Stimulated activated CD8-positive, alpha-beta memory T cell treated with anti-CD3 and anti-CD28 coated beads, Interleukin-7, amount 100 ng/mL, for 4 hours (primary cell): ENCODE data around the gene KRT37.
"Not testable (repeated sequence)": the region's sequence is repeated elsewhere in the genome, so short reads cannot be mapped to it uniquely, and the experiment has no call there.

ENCODE experiments used
- DNase-seq, 2 donors: peaks; one replicate each; pipeline ENCODE4 v3.0.0-alpha.2; 2020; ENCODE audit warnings: low read depth in 2 of 2

Gene KRT37

DNA sequence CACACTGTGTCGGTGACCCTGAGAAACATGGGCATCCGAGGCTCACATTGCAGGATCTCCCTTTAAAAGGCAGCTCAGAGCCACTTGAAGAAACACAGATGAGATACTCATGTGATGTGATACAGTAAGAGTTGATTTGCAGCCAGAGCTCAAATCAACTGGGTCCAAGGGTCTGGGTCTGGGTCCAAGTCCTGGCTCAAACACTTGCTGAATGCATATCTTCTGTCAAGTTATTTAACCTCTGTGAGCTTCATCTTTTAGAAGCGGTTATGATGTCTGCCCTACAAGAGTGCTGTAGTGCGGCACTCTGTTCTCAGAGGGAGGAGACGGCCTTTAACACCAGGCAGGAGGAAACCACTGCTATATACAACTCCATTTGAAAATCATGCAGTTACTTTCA, 10.0 kb upstream of the KRT37 start:
- no peak for DNase-seq

DNA sequence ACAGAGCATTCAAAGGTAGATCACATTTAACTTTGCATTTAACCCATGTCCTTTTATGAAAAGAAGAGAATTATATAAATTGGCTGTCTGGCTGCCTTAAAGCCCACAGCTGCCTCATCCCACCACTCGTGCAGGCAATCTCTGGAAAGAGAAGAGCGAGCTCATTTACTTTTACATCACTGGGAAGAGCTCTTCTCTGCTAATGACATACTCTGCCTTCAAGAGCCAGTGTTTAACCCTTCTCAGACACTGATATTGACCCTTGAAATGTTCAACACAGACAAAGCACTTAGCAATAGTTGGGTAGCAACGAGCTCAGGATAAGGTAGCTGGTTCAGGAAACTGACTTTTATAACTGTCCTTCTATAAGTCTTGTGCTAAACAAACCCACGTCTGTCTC, 9.6 kb upstream of the KRT37 start:
- no peak for DNase-seq

DNA sequence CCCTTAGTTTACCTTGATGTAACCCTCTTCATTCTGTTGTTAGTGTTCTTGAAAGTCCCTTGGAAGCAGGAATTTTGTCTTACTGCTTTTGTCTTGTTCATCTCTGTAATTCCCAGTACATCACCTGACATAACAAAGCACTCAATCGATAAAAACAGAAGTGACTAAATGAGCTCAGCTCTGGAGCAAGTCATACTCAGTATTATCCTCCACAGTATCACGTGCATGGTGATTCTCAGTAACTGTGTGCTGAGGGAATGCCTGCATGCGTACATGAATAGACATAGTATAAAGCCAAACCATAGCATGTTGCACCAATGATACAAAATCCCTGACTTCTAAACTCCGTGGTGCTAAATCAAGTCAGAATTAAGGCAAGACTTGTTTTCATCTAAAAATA, 9.2 kb upstream of the KRT37 start:
- DNase-seq: no peak

DNA sequence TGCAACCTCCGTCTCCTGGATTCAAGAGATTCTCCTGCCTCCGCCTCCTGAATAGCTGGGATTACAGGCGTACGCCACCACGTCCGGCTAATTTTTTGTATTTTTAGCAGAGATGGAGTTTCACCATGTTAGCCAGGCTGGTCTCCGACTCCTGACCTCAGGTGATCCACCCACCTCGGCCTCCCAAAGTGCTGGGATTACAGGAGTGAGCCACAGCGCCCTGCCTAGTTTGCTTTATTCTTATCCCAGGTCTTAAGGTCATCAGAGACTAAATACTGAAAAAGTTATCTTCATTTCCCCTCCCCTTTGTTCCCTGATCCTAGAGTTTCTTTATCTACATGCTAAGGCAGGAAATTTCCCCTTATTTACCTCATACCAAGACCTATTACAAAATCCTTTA, 6.0 kb upstream of the KRT37 start:
- DNase-seq: not testable (repeated sequence)

DNA sequence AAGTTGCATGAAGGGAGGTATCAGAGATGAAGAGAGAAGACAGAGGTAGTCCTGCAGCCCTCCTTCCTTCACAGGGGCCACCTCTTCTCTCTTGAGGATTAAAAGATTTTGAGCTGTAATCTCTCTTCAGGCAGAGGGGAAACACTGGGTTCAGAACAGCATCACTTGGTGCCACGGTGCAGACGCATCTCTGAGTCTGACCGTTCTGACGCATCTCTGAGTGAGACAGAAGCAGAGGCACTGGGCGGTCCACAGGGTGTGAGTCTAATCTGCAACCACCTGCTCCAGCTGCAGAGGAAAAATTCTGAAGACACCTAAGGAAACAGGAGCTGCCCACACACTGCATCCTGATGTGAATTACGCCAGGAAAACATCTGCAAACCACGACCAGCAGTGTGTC, 5.3 kb upstream of the KRT37 start:
- no peak for DNase-seq

DNA sequence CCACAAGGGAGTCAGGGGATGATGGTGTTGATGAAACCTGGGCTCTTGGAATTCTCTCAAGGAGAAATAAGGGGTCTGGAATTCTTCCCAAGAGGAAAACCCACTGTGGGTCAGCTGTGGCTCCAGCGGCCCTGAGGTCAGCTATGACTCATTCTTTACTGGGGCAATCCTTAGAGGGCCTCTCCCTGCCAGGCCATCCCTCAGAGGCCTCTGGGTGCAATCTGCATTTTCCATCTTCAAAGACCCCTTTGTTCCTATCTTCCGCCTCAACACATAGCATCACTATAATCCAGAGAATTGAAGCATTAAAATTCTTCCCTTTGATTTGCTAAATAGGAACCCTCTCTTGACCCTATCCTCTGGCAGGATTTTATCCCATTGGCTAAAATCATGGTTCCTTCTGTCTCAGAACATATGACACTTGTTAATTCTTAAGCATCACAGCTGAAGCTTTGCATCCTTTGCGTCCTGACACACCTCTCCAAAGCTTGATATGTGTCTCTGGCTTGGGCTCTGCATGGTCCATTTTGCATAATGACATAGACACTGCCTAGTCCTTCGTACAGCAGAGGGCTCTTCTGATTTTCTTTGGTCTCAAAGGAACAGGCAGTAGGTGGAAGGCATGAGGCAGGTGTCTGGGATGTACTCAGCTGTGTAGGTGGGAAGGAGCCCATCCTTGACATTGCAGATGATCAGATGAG, 4.4 kb upstream of the KRT37 start:
- DNase-seq: no peak

- not testable (repeated sequence) for DNase-seq
These were observed 1.8 kb downstream of the KRT37 start for GRCh38 chr17:41422586-41422985.

GRCh38 chr17:41421617-41422016, 2.8 kb downstream of the KRT37 start:
- no peak for DNase-seq

DNA sequence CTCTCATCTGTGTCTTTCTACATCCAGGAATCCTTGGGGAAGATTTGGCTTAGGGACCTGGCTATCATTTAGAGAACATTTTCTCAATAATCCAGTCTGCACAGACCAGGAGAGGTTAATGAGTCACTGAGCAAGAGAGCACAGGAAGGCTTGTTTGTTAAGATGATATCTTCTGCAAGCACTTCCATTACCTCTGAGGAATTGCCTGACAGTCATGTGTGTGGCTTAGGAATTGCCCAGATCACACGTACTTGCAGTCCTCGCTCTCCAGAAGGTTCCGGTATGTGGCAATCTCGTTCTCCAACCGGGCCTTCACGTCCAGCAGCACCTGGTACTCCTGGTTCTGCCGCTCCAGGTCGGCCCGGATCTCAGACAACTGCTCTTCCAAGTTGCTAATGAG, 3.3 kb downstream of the KRT37 start:
- no peak for DNase-seq

DNA sequence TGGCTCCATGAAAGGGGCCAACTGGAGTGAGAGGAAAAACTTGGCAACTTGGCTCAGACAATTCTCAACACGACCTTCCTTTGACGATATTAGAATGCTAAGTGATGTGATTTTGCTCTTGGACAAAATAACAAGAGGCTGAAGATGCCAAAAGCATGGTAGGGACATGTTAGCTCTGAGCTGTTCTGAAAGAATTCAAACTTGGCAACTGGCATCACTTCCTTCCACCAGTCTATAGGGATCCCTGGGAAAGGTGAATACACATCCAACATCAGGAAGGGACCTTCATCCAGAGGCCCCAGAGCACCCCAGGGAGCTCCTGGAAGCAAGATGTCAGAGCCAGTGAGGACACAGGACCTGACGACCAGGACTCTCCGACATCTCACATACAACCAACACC, 4.3 kb downstream of the KRT37 start:
- no peak for DNase-seq

- no peak for DNase-seq
These were observed 4.7 kb downstream of the KRT37 start for GRCh38 chr17:41419716-41420115.

- no peak for DNase-seq
These were observed 6.1 kb downstream of the KRT37 start for GRCh38 chr17:41418116-41418860.

DNA sequence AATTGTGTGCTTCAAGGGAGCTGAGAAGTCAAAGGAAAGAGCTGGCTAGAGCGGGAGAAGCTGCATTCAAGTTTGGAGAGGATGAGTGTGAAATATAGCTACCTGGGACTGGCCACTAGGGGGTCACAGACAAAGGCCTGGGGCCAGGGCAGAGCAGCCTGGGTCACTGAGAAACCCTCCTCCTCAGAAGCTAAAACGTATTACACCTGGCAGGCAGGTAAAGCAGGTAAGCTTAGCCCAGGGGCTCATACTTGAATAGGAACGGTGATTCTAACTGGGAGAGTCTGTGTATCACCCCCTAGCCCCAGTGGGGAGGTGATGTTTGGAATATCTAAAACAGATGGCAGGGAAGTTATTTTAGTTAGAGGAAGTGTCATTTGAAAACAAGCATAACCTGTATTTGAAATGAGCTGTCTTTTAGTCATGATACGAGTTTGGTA, 6.8 kb downstream of the KRT37 start:
- no peak for DNase-seq

DNA sequence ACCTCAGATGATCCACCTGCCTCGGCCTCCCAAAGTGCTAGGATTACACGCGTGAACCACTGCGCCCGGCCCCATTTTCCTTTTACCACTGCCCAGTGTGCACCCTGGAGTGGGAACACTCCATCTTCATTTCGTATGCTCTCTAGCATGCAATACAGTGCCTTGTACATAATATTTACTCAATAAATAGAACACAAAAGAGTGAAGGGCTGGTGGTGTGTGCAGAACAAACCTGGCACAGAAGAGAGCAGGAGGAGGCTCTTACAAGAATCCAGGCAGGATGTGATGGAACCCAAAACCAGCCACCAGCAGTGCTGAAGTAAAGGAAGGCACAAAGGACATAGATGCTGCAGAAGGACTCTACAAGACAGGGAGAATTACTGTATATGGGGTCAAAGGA, 7.3 kb downstream of the KRT37 start:
- DNase-seq: no peak

DNA sequence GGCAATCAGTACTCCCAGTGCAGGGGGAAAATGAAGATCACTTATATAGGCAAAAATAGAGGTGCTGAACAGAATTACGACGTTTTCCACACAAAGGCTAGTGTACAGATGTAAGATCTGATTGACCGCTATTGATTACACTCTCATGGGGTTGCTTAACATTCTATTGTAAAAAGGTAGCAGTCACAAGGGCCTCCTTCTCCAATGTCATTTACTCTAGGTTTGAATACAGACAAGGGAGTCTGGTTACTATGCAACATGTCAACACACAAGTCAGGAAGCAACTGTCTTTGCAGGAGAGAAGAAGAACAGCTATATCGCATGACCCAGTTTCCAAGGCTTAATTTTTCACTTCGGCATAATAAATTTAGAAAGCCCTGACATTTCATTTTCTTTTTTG, 7.9 kb downstream of the KRT37 start:
- DNase-seq: no peak

- DNase-seq: no peak
These were observed 8.5 kb downstream of the KRT37 start for GRCh38 chr17:41415833-41416335.

GRCh38 chr17:41415411-41415810, 9.0 kb downstream of the KRT37 start:
- no peak for DNase-seq

- no peak for DNase-seq
These were observed 10.4 kb downstream of the KRT37 start for GRCh38 chr17:41413982-41414381.

DNA sequence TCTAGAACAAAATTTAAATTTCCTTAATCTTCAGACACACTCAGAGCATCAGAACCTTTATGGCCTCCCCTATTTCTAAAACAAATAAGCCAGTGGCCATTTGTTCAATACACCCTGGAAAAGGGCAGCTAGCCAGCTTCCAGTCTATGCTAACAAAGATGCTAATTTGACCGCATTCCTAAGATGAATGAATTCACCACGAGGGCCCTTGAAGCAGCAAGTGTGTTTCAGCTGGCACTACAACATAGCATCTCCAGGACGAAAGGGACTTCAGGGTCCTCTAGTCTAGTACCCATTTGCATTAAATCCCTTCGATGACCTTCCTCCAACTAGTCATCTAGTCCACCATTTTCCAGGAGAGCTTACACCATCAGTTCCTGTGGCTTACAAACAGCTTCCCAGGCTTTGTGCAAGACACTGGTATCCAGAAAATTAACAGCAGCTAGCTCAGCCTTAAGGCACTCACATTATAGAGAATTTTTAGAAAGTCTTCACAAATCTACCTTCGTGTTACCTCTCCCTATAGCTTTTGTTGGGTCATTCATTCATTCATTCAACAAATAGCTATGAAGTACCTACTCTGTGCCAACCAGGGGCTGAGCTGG, 10.9 kb downstream of the KRT37 start:
- DNase-seq: no peak

GRCh38 chr17:41411072-41411840, 13.1 kb downstream of the KRT37 start:
- DNase-seq: no peak

DNA sequence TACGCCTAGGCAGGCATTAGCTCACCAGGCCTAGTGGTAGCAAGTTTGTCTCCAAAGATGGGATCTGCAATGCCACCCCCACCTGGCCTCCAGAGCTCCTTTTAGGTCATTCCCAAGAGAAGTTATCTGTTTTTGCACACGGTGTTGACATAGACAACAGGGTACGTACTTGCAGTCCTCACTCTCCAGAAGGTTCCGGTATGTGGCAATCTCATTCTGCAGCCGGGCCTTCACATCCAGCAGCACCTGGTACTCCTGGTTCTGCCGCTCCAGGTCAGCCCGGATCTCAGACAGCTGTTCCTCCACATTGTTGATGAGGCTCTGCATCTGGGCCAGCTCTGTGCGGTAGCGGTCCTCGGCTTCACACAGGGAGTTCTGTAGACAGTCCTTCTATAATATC, 17.2 kb downstream of the KRT37 start:
- no peak for DNase-seq

GRCh38 chr17:41406205-41406604, 18.2 kb downstream of the KRT37 start:
- no peak for DNase-seq
